Transverse colon (tissue), 4 donors: ENCODE results near the gene UCHL3.

Source experiments
- EP300 ChIP-seq: sonication (generic); formaldehyde crosslinking; IDR thresholded peaks from one replicate; pipeline ENCODE4 v1.6.1; 2017; ENCODE audit warnings: antibody characterized with exemption, low read depth
- POLR2A ChIP-seq: fragments of 450-650 bp; IDR thresholded peaks from one replicate; pipeline ENCODE4 v1.6.1; 2016; ENCODE audit warnings: antibody characterized with exemption, mild to moderate bottlenecking, moderate library complexity
- POLR2AphosphoS5 ChIP-seq, 3 donors: sonication (generic); formaldehyde crosslinking; IDR thresholded peaks; one replicate each; pipeline ENCODE4 v1.6.1; 2016; ENCODE audit warnings: antibody characterized with exemption in 3 of 3
- TF ChIP-seq, protein P1 (sequence below), 5 experiments: fragments of 200-600 bp in 3 of 5; fragments of 450-650 bp in 2 of 5; sonication (generic) in 3 of 5; IDR thresholded peaks; 1 replicate in 2 of 5; 2 replicates in 3 of 5; pipeline ENCODE4 v1.5.1; 2016 to 2017; ENCODE audit warnings: antibody characterized with exemption in 5 of 5, inconsistent platforms in 3 of 5, mild to moderate bottlenecking in 2 of 5, moderate library complexity in 1 of 5

DNA sequence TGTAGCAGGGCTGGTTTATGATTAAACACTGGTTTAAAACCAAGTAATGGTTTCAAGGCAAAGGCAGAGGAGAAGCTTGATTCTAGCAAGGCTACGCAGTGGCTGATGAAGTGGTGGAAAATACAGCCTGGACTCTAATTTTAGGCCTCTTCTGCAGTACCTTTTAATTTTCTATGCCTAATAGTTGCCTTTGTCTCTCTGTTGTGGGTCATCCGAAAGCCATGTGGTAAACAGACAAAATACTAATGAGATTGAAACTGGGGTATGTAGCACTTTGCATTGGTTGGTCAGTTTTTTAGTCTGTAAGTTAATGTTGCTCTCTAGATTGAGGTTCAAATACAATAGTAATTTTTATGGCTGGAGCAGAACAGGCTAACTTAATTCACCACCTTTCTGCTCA is 89.9 kb downstream of the UCHL3 start:
- TF ChIP-seq POLR2AphosphoS5 (IDR thresholded peaks at IDR 0.05) = no peak
- TF ChIP-seq, protein P1, sequence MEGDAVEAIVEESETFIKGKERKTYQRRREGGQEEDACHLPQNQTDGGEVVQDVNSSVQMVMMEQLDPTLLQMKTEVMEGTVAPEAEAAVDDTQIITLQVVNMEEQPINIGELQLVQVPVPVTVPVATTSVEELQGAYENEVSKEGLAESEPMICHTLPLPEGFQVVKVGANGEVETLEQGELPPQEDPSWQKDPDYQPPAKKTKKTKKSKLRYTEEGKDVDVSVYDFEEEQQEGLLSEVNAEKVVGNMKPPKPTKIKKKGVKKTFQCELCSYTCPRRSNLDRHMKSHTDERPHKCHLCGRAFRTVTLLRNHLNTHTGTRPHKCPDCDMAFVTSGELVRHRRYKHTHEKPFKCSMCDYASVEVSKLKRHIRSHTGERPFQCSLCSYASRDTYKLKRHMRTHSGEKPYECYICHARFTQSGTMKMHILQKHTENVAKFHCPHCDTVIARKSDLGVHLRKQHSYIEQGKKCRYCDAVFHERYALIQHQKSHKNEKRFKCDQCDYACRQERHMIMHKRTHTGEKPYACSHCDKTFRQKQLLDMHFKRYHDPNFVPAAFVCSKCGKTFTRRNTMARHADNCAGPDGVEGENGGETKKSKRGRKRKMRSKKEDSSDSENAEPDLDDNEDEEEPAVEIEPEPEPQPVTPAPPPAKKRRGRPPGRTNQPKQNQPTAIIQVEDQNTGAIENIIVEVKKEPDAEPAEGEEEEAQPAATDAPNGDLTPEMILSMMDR (IDR thresholded peaks at IDR 0.05) = no peak
- TF ChIP-seq POLR2A = no peak
- TF ChIP-seq EP300 = no peak
